GM12872 (cell line): ENCODE data around the gene PXDN.

Source experiments
- TF ChIP-seq, protein P1 (sequence below): IDR thresholded peaks from 3 replicates; pipeline ENCODE4 v1.5.1; 2011; ENCODE audit warnings: low read depth, mild to moderate bottlenecking, low read length, moderate library complexity; ENCODE audit not compliant: insufficient read depth

PXDN gene

GRCh38 chr2:1709946-1710560, 34.3 kb downstream of the PXDN start:
- TF ChIP-seq, protein P1, sequence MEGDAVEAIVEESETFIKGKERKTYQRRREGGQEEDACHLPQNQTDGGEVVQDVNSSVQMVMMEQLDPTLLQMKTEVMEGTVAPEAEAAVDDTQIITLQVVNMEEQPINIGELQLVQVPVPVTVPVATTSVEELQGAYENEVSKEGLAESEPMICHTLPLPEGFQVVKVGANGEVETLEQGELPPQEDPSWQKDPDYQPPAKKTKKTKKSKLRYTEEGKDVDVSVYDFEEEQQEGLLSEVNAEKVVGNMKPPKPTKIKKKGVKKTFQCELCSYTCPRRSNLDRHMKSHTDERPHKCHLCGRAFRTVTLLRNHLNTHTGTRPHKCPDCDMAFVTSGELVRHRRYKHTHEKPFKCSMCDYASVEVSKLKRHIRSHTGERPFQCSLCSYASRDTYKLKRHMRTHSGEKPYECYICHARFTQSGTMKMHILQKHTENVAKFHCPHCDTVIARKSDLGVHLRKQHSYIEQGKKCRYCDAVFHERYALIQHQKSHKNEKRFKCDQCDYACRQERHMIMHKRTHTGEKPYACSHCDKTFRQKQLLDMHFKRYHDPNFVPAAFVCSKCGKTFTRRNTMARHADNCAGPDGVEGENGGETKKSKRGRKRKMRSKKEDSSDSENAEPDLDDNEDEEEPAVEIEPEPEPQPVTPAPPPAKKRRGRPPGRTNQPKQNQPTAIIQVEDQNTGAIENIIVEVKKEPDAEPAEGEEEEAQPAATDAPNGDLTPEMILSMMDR, result no peak

- TF ChIP-seq, protein P1, result no peak
These were observed 35.0 kb downstream of the PXDN start for GRCh38 chr2:1709335-1709605.

GRCh38 chr2:1708476-1709334, 35.6 kb downstream of the PXDN start:
- TF ChIP-seq, protein P1, result no peak

DNA sequence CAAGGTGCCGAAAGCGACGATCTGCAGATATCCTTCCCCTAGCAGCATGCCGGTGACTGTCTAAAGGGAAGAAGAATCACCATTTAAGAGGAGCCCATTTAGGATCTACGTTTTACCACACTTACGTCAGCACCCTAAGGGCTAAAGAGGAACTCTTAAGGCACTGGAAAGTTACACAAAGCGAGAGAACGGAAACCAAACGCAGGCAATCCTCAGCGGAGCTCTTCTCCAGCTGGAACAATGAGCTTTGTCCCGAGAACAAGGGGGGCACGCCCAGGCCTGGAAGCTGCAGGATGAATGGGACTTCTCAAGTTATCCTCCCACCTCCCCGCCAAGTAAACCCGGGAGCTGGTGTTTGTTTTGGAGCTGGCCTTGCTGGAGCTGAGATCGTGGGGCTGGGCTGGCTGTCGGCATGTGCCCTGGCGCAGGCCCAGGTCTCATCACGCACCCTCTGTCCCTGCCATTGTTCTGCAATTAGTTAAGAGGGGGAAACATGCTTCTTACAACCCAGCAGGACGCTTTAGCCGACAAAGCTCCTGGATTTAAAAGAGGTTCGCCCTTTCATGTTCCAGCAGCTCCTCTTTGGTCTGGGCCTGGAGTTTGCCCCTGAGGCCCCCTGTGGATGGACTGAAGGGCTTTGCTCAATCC, 36.4 kb downstream of the PXDN start:
- TF ChIP-seq, protein P1, result no peak

DNA sequence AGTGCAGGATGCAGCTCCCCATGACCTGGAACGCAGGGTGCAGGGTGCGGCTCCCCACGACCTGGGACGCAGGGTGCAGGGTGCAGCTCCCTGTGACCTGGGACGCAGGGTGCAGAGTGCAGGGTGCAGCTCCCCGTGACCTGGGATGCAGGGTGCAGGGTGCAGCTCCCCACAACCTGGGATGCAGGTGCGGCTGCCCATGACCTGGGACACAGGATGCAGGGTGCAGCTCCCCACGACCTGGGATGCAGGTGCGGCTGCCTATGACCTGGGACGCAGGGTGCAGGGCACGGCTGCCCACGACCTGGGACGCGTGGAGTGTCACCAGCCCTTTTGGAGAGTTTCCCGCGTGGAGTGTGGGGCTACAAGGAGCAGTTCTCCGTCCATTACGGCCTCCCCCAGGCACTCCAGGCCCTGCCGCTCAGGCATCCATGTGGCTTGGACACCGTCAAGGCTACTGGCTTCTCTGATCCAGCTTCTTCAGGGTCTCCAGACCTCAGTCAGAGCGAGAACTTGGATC, 38.7 kb downstream of the PXDN start:
- TF ChIP-seq, protein P1, result no peak

- TF ChIP-seq, protein P1, result no peak
These were observed 39.4 kb downstream of the PXDN start for GRCh38 chr2:1704631-1705556.

GRCh38 chr2:1702186-1702565, 42.1 kb downstream of the PXDN start:
- TF ChIP-seq, protein P1, result no peak
